Measurements from ENCODE around the gene LRRC4C.

DNA sequence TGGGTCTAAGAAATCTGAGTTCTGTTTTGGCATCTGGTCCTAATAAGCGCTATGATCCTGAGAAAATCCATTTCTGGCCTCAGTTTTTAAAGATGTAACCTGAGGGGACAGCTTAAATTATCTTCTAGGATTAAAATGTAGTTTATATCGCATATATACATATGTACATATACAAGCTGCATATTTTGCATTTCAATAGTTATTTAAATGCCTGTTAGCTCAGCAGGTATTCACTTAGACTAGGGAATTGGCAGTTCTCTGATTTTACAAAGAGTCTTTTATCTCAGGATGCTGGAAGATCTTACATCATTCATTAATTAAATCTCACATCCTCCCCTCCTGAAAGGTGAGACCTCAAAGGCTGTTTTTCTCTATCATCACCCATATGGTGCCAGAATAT, 1232.8 kb downstream of the LRRC4C start:
- TF ChIP-seq, protein P1, sequence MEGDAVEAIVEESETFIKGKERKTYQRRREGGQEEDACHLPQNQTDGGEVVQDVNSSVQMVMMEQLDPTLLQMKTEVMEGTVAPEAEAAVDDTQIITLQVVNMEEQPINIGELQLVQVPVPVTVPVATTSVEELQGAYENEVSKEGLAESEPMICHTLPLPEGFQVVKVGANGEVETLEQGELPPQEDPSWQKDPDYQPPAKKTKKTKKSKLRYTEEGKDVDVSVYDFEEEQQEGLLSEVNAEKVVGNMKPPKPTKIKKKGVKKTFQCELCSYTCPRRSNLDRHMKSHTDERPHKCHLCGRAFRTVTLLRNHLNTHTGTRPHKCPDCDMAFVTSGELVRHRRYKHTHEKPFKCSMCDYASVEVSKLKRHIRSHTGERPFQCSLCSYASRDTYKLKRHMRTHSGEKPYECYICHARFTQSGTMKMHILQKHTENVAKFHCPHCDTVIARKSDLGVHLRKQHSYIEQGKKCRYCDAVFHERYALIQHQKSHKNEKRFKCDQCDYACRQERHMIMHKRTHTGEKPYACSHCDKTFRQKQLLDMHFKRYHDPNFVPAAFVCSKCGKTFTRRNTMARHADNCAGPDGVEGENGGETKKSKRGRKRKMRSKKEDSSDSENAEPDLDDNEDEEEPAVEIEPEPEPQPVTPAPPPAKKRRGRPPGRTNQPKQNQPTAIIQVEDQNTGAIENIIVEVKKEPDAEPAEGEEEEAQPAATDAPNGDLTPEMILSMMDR (IDR thresholded peaks at IDR 0.05; ENCODE audit: poor library complexity, severe bottlenecking): no peak
- no peak for TF ChIP-seq EP300 (conservative IDR thresholded peaks at IDR 0.05; ENCODE audit: poor library complexity, severe bottlenecking)
- TF ChIP-seq POLR2AphosphoS5 (IDR thresholded peaks at IDR 0.05): no peak
- TF ChIP-seq MXI1 (conservative IDR thresholded peaks at IDR 0.05; ENCODE audit: poor library complexity, severe bottlenecking): no peak
- TF ChIP-seq EZH2 (IDR thresholded peaks at IDR 0.05; ENCODE audit: borderline replicate concordance, insufficient read depth, low read length, poor library complexity, severe bottlenecking): no peak
- TF ChIP-seq RAD21 (conservative IDR thresholded peaks at IDR 0.05): no peak
- TF ChIP-seq, protein P2, sequence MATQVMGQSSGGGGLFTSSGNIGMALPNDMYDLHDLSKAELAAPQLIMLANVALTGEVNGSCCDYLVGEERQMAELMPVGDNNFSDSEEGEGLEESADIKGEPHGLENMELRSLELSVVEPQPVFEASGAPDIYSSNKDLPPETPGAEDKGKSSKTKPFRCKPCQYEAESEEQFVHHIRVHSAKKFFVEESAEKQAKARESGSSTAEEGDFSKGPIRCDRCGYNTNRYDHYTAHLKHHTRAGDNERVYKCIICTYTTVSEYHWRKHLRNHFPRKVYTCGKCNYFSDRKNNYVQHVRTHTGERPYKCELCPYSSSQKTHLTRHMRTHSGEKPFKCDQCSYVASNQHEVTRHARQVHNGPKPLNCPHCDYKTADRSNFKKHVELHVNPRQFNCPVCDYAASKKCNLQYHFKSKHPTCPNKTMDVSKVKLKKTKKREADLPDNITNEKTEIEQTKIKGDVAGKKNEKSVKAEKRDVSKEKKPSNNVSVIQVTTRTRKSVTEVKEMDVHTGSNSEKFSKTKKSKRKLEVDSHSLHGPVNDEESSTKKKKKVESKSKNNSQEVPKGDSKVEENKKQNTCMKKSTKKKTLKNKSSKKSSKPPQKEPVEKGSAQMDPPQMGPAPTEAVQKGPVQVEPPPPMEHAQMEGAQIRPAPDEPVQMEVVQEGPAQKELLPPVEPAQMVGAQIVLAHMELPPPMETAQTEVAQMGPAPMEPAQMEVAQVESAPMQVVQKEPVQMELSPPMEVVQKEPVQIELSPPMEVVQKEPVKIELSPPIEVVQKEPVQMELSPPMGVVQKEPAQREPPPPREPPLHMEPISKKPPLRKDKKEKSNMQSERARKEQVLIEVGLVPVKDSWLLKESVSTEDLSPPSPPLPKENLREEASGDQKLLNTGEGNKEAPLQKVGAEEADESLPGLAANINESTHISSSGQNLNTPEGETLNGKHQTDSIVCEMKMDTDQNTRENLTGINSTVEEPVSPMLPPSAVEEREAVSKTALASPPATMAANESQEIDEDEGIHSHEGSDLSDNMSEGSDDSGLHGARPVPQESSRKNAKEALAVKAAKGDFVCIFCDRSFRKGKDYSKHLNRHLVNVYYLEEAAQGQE (IDR thresholded peaks at IDR 0.05; ENCODE audit: borderline replicate concordance): no peak
- no peak for TF ChIP-seq TAF1 (IDR thresholded peaks at IDR 0.05; ENCODE audit: low read depth)
- no peak for TF ChIP-seq SMC3 (conservative IDR thresholded peaks at IDR 0.05; ENCODE audit: poor library complexity)

All from neural cell (in vitro differentiated cells).